Stomach (tissue), 19 donors: Measurements from ENCODE around the gene SVIL. TPM values are rescaled to one million over a fixed set of nuclear protein-coding genes. Genes with fewer than 3 reads are reported as not detected.
A peak's percentile ranks its signal among the peaks of the same experiment; 100 is the strongest.

Experiments used
- DNase-seq, 2 donors: peaks; one replicate each; pipeline versions ENCODE4 v3.0.0 to v3.0.0-alpha.2; 2013 to 2019
- H3K27ac ChIP-seq, 5 donors: fragments of 200-600 bp in 4 of 5; sonication (generic) in 4 of 5; one replicate each; pipeline ENCODE4 v1.5.1; 2013 to 2019; ENCODE audit warnings: mild to moderate bottlenecking in 1 of 5, moderate library complexity in 1 of 5
- H3K27me3 ChIP-seq, 3 donors: fragments of 200-600 bp; sonication (generic); one replicate each; pipeline ENCODE4 v1.5.1; 2017 to 2019; ENCODE audit warnings: mixed run types in 1 of 3
- H3K36me3 ChIP-seq, 4 donors: fragments of 200-600 bp; sonication (generic); 1 replicate in 3 of 4; 2 replicates in 1 of 4; pipeline ENCODE4 v1.5.1; 2016 to 2019
- H3K4me1 ChIP-seq, 4 donors: fragments of 200-600 bp; sonication (generic); one replicate each; pipeline ENCODE4 v1.5.1; 2016 to 2019
- H3K4me3 ChIP-seq, 4 donors: fragments of 200-600 bp; sonication (generic) in 3 of 4; one replicate each; pipeline ENCODE4 v1.5.1; 2016 to 2019; ENCODE audit warnings: mild to moderate bottlenecking in 1 of 4
- H3K9me3 ChIP-seq, 4 donors: fragments of 200-600 bp; sonication (generic); one replicate each; pipeline ENCODE4 v1.5.1; 2016 to 2019
- EP300 ChIP-seq: sonication (generic); formaldehyde crosslinking; IDR thresholded peaks from one replicate; pipeline ENCODE4 v1.6.1; 2017; ENCODE audit warnings: antibody characterized with exemption
- POLR2A ChIP-seq, 4 donors: fragments of 450-650 bp; IDR thresholded peaks; one replicate each; pipeline ENCODE4 v1.6.1; 2016; ENCODE audit warnings: antibody characterized with exemption in 4 of 4, control low read depth in 2 of 4, mild to moderate bottlenecking in 1 of 4, moderate library complexity in 1 of 4
- POLR2AphosphoS5 ChIP-seq, 3 donors: sonication (generic); formaldehyde crosslinking; IDR thresholded peaks; one replicate each; pipeline ENCODE4 v1.6.1; 2016; ENCODE audit warnings: antibody characterized with exemption in 3 of 3
- WGBS, 5 donors: extraction: QIAGEN DNeasy Blood & Tissue Kit in 3 of 5; methylation state at CpG; one replicate each; pipeline versions ENCODE4 v1.1.5 to v1.1.7; 2013 to 2018; 5-methylcytosine and 5-hydroxymethylcytosine counted together
- intact Hi-C: fragments of 100-400 bp; cut with DNase I; formaldehyde crosslinking; loops from one replicate; pipeline ENCODE4 v1.15.1; 2023; ENCODE audit warnings: low total_unique reads
- long read RNA-seq, 10 donors: transcript quantifications; one replicate each; lab custom pipeline, GENCODE V29; 2026
- polyA plus RNA-seq, 3 donors: library from polyadenylated mRNA; stranded (reverse); fragments of 200-250 nt; gene quantifications; one replicate each; pipeline ENCODE4 v1.2.3, GENCODE V29; 2013
- total RNA-seq, 5 donors: library from RNA; depleted of rRNA; stranded (reverse); fragments of >200 nt; gene quantifications; one replicate each; pipeline versions ENCODE4 v1.1.0 to v1.2.3, GENCODE V29; 2014 to 2016
- TF ChIP-seq, protein P1 (sequence below), 7 experiments: fragments of 450-650 bp in 4 of 7; fragments of 200-600 bp in 3 of 7; sonication (generic) in 3 of 7; IDR thresholded peaks; one replicate each; pipeline ENCODE4 v1.5.1; 2016 to 2019; ENCODE audit warnings: antibody characterized with exemption in 7 of 7, control low read depth in 2 of 7, mild to moderate bottlenecking in 1 of 7
- donor health status: healthy with polysubstance abuse.
- donor health status: Bipolar disorder and iron deficiency.
- donor health status: healthy.

SVIL gene, protein sequence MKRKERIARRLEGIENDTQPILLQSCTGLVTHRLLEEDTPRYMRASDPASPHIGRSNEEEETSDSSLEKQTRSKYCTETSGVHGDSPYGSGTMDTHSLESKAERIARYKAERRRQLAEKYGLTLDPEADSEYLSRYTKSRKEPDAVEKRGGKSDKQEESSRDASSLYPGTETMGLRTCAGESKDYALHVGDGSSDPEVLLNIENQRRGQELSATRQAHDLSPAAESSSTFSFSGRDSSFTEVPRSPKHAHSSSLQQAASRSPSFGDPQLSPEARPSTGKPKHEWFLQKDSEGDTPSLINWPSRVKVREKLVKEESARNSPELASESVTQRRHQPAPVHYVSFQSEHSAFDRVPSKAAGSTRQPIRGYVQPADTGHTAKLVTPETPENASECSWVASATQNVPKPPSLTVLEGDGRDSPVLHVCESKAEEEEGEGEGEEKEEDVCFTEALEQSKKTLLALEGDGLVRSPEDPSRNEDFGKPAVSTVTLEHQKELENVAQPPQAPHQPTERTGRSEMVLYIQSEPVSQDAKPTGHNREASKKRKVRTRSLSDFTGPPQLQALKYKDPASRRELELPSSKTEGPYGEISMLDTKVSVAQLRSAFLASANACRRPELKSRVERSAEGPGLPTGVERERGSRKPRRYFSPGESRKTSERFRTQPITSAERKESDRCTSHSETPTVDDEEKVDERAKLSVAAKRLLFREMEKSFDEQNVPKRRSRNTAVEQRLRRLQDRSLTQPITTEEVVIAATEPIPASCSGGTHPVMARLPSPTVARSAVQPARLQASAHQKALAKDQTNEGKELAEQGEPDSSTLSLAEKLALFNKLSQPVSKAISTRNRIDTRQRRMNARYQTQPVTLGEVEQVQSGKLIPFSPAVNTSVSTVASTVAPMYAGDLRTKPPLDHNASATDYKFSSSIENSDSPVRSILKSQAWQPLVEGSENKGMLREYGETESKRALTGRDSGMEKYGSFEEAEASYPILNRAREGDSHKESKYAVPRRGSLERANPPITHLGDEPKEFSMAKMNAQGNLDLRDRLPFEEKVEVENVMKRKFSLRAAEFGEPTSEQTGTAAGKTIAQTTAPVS (N-terminal part only)
- total RNA-seq (100 to 1,000 TPM in 4 of 5 donors, 10 to 100 TPM in 1; 95.9 to 400 (median 131) TPM), polyA plus RNA-seq (10 to 100 TPM in 1 of 3 donors, 1 to 10 TPM in 2; 6.8 to 32.4 (median 7.5) TPM)
- long read RNA-seq, donor 1, partial matches to known transcripts = 0 of 1 reads
- long read RNA-seq, donor 1, other reads (novel, unspliced or antisense) = 0 of 1 reads
- long read RNA-seq, donor 2 = 0 reads
- long read RNA-seq, donor 3 = 0 reads
- long read RNA-seq, donor 4 = 0 reads
- long read RNA-seq, donor 5, partial matches to known transcripts = 0 of 16 reads
- long read RNA-seq, donor 5, other reads (novel, unspliced or antisense) = 16 of 16 reads
- long read RNA-seq, donor 6 = 0 reads
- long read RNA-seq, donor 7, partial matches to known transcripts = 0 of 6 reads
- long read RNA-seq, donor 7, other reads (novel, unspliced or antisense) = 5 of 6 reads
- long read RNA-seq, donor 8, partial matches to known transcripts = 10 of 10 reads
- long read RNA-seq, donor 8, other reads (novel, unspliced or antisense) = 0 of 10 reads
- long read RNA-seq, donor 9 = 0 reads
- long read RNA-seq, donor 10 = 0 reads

DNA sequence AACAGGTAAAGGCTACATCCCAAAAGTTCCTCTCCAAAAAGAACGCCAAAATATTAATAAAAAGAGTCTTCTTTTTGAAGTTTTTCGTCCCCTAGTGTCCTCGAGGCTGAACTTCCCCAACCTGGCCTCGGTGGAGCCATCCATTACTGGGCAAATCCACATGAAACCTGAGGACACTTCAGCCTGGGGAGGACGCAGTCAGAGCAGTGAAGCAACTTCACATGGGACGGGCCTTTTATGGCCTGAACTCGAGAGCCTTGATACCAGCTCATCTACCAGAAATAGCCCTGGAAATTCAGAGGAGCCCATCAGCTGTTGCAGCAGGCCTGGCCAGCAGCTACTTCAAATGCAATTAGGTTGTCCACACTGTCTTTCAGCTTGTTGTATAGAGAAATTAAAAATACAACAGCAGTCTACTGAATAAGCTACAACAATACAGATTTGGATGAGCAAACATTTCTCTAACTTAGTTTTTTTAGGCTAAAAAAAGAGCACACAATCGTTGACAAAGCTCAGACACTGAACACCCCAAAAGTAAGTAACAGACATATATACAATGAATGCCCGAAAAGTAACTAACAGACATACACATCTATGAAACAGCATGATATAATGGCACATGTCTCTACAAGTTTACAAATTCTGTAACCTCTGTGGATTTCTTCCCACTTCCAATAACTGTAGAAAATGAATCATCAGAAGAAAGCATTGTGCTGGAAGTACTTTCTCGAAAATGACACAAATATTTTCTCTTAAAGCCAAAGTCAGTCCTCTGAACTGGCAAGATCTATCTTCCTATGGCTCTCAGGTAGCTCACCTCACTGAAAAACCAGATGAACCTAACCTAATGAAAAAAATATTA lies at the start of gene SVIL:
SVIL (minus strand) TSS at position 208 of the 862 bp plus-strand sequence. CDS start 79,913 bp downstream, outside the sequence.
- Histone ChIP-seq H3K4me1 (peaks cover 12 to 41% (median 29%) of the 10 kb centered on the region in 4 donors), H3K4me3 (peak within 1 kb of the TSS in 3 of 4 donors; percentile 22 to 34 (median 25)), H3K27me3 (no peaks in the 10 kb centered on the region), H3K9me3 (no peaks in the 10 kb centered on the region), H3K36me3 (peaks cover 0 to 11% (median 0%) of the 10 kb centered on the region in 4 donors), H3K27ac (peak within 1 kb of the TSS; percentile 28 to 90 (median 77))
- TF ChIP-seq POLR2AphosphoS5 (IDR thresholded peaks at IDR 0.05) (peak; percentile 82 to 93 (median 91)), POLR2A (IDR thresholded peaks at IDR 0.05) (peak in 1 of 4 donors; percentile 30), EP300 (peak; percentile 87)
- TF ChIP-seq, protein P1, sequence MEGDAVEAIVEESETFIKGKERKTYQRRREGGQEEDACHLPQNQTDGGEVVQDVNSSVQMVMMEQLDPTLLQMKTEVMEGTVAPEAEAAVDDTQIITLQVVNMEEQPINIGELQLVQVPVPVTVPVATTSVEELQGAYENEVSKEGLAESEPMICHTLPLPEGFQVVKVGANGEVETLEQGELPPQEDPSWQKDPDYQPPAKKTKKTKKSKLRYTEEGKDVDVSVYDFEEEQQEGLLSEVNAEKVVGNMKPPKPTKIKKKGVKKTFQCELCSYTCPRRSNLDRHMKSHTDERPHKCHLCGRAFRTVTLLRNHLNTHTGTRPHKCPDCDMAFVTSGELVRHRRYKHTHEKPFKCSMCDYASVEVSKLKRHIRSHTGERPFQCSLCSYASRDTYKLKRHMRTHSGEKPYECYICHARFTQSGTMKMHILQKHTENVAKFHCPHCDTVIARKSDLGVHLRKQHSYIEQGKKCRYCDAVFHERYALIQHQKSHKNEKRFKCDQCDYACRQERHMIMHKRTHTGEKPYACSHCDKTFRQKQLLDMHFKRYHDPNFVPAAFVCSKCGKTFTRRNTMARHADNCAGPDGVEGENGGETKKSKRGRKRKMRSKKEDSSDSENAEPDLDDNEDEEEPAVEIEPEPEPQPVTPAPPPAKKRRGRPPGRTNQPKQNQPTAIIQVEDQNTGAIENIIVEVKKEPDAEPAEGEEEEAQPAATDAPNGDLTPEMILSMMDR (IDR thresholded peaks at IDR 0.05) = no peak
- 54 to 77% (median 68%) methylated on average over 10 of the region's 10 CpGs for WGBS, 5 donors
- DNase-seq = peak in 1 of 2 donors; percentile 81
- intact Hi-C loops = no loop called here

DNA sequence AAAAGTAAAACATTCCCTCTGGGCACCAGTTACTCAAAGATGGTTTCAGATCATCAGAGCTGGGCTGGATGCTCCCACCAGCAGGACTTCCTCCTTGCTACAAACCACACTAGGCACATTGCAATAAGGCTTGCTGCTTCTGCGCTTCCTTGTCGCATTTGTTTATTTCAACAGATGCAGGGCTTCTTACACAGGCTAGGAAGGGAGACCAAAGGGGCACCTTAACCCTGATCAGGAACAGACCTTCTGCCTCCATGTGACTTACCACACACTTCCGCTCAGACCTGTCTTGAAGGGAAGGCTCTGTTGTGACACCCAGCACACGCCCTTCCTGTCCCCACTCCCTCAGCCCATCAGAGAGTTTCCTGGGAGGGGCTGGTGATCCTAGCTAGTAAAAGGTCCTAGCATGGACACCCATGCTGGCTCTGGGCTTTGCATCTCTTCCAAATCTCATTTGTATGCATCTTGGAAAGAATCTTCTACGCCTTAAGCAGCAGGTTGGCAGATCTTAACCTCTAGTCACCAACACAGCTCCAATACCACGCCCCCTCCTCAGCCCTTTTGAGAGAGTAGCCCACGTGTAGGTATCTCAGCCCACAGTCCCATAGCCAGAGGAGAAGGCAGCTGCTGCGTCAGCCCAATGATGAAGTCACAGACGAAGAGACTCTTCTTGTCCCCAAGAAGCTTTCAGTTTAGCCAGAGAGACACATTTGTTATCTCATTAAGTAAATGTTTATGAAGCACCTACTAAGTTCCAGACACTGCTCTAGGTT lies 47.1 kb upstream of the SVIL start:
- peak in 1 of 2 donors; percentile 62 for DNase-seq
- H3K27ac ChIP-seq = peak overlapping the region in 2 of 5 donors; percentile 36 to 61
- intact Hi-C loops = no loop called here
- peaks cover 0 to 65% (median 30%) of the 10 kb centered on the region in 4 donors for H3K36me3 ChIP-seq
- no peak overlapping the region for H3K4me3 ChIP-seq
- TF ChIP-seq, protein P1 (IDR thresholded peaks at IDR 0.05) = no peak
- TF ChIP-seq EP300 (no peak), POLR2A (IDR thresholded peaks at IDR 0.05) (no peak), POLR2AphosphoS5 (IDR thresholded peaks at IDR 0.05) (no peak)
- H3K27me3 ChIP-seq = no peaks in the 10 kb centered on the region
- 68 to 87% (median 75%) methylated on average over 9 of the region's 9 CpGs for WGBS, 5 donors
- H3K4me1 ChIP-seq = peaks cover 0 to 20% (median 4%) of the 10 kb centered on the region in 4 donors
- H3K9me3 ChIP-seq = no peaks in the 10 kb centered on the region

DNA sequence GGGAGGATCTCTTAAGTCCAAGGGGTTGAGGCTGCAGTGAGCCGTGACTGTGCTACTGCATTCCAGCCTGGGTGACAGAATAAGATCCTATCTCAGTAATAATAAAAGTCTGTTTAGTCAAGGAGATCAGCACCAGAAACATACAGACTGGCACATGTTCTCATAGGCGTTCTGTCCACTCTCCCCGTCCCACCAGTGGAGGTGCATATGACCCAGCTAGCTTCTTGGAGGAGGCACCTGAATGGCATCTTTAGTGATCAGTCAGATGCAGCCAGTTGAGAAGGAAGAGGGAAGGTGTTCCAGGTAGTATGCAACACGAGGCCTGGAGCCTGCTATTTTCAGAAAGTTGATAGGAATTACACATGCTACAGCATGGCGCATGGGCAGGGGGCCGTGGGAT lies 45.3 kb upstream of the SVIL start:
- intact Hi-C loops = no loop called here
- WGBS, 5 donors = 84 to 94% (median 91%) methylated on average over 6 of the region's 6 CpGs
- H3K4me1 ChIP-seq = peaks cover 0 to 20% (median 4%) of the 10 kb centered on the region in 4 donors
- peaks cover 0 to 15% (median 4%) of the 10 kb centered on the region in 4 donors for H3K9me3 ChIP-seq
- TF ChIP-seq POLR2AphosphoS5 (IDR thresholded peaks at IDR 0.05) (no peak), POLR2A (IDR thresholded peaks at IDR 0.05) (no peak), EP300 (no peak)
- TF ChIP-seq, protein P1 (IDR thresholded peaks at IDR 0.05) = no peak
- peaks cover 0 to 70% (median 32%) of the 10 kb centered on the region in 4 donors for H3K36me3 ChIP-seq
- no peak overlapping the region for H3K27ac ChIP-seq
- H3K27me3 ChIP-seq = no peaks in the 10 kb centered on the region
- H3K4me3 ChIP-seq = no peak overlapping the region
- no peak for DNase-seq
